HG03432 (cell line): ENCODE results near the gene GPER1.

ENCODE experiments used
- ATAC-seq: cut with Tn5 transposase; IDR thresholded peaks from one replicate; pipeline ENCODE4 v1.9.1; 2021; ENCODE audit warnings: mild to moderate bottlenecking, moderate library complexity; ENCODE audit not compliant: unreplicated experiment

Gene GPER1

GRCh38 chr7:1086588-1087464, 1.1 kb upstream of the GPER1 start:
- ATAC-seq: peak; percentile 78

- no peak for ATAC-seq
Measured at GRCh38 chr7:1087465-1087814, 473 bp upstream of the GPER1 start.

GRCh38 chr7:1090236-1090635, 2.3 kb downstream of the GPER1 start:
- ATAC-seq: no peak

GRCh38 chr7:1090686-1091643, 3.1 kb downstream of the GPER1 start:
- no peak for ATAC-seq

- ATAC-seq: no peak
Measured at GRCh38 chr7:1091644-1092027, 3.7 kb downstream of the GPER1 start.

GRCh38 chr7:1092161-1092632, 4.3 kb downstream of the GPER1 start:
- ATAC-seq: no peak

GRCh38 chr7:1092806-1093501, 5.0 kb downstream of the GPER1 start:
- no peak for ATAC-seq

GRCh38 chr7:1093502-1093843, 5.6 kb downstream of the GPER1 start:
- ATAC-seq: no peak

- ATAC-seq: no peak
Measured at GRCh38 chr7:1093916-1094508, 6.1 kb downstream of the GPER1 start.

GRCh38 chr7:1094870-1095269, 7.0 kb downstream of the GPER1 start:
- no peak for ATAC-seq

- ATAC-seq: no peak
Measured at GRCh38 chr7:1095621-1096155, 7.8 kb downstream of the GPER1 start.

- ATAC-seq: no peak
Measured at GRCh38 chr7:1096156-1097119, 8.5 kb downstream of the GPER1 start.

GRCh38 chr7:1097120-1097504, 9.2 kb downstream of the GPER1 start:
- ATAC-seq: no peak

- ATAC-seq: no peak
Measured at GRCh38 chr7:1098243-1099153, 10.6 kb downstream of the GPER1 start.

GRCh38 chr7:1099154-1099542, 11.2 kb downstream of the GPER1 start:
- no peak for ATAC-seq

- ATAC-seq: no peak
Measured at GRCh38 chr7:1099637-1100036, 11.7 kb downstream of the GPER1 start.

- ATAC-seq: no peak
Measured at GRCh38 chr7:1100386-1100785, 12.5 kb downstream of the GPER1 start.

- no peak for ATAC-seq
Measured at GRCh38 chr7:1100834-1101562, 13.1 kb downstream of the GPER1 start.
